ENCODE measurements around the gene SYTL2. TPM values are rescaled to one million over a fixed set of nuclear protein-coding genes. Genes with fewer than 3 reads are reported as not detected.

Gene SYTL2
- total RNA-seq, 1 donor from 2014 or later: 7.3 TPM

- Mint-ChIP-seq H3K9me3 (no peaks in the 10 kb centered on the region), H3K36me3 (ENCODE audit: low read depth) (no peaks in the 10 kb centered on the region), H3K4me3 (no peak overlapping the region), H3K27ac (ENCODE audit: unreplicated experiment) (no peak overlapping the region), H3K4me1 (peaks cover 53% of the 10 kb centered on the region), H3K27me3 (ENCODE audit: low read depth) (no peaks in the 10 kb centered on the region)
- TF ChIP-seq, protein P1, sequence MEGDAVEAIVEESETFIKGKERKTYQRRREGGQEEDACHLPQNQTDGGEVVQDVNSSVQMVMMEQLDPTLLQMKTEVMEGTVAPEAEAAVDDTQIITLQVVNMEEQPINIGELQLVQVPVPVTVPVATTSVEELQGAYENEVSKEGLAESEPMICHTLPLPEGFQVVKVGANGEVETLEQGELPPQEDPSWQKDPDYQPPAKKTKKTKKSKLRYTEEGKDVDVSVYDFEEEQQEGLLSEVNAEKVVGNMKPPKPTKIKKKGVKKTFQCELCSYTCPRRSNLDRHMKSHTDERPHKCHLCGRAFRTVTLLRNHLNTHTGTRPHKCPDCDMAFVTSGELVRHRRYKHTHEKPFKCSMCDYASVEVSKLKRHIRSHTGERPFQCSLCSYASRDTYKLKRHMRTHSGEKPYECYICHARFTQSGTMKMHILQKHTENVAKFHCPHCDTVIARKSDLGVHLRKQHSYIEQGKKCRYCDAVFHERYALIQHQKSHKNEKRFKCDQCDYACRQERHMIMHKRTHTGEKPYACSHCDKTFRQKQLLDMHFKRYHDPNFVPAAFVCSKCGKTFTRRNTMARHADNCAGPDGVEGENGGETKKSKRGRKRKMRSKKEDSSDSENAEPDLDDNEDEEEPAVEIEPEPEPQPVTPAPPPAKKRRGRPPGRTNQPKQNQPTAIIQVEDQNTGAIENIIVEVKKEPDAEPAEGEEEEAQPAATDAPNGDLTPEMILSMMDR (conservative IDR thresholded peaks at IDR 0.05): no peak
- DNase-seq (ENCODE audit: low read depth, low spot score): no peak
These were observed 93.5 kb downstream of the SYTL2 start for GRCh38 chr11:85717429-85717828.

- H3K9me3 Mint-ChIP-seq: no peaks in the 10 kb centered on the region
- TF ChIP-seq, protein P1 (conservative IDR thresholded peaks at IDR 0.05): no peak
- H3K27me3 Mint-ChIP-seq (ENCODE audit: low read depth): no peaks in the 10 kb centered on the region
- no peak overlapping the region for H3K27ac Mint-ChIP-seq (ENCODE audit: unreplicated experiment)
- no peaks in the 10 kb centered on the region for H3K36me3 Mint-ChIP-seq (ENCODE audit: low read depth)
- H3K4me1 Mint-ChIP-seq: peaks cover 28% of the 10 kb centered on the region
- no peak overlapping the region for H3K4me3 Mint-ChIP-seq
- no peak for DNase-seq (ENCODE audit: low read depth, low spot score)
These were observed 98.0 kb downstream of the SYTL2 start for GRCh38 chr11:85712953-85713352.

- H3K9me3 Mint-ChIP-seq: no peaks in the 10 kb centered on the region
- DNase-seq (ENCODE audit: low read depth, low spot score): no peak
These were observed 100.0 kb downstream of the SYTL2 start for GRCh38 chr11:85710917-85711316.

GRCh38 chr11:85709941-85710702 is 100.8 kb downstream of the SYTL2 start:
- TF ChIP-seq, protein P1 (conservative IDR thresholded peaks at IDR 0.05): no peak
- H3K9me3 Mint-ChIP-seq: no peaks in the 10 kb centered on the region
- H3K36me3 Mint-ChIP-seq (ENCODE audit: low read depth): no peaks in the 10 kb centered on the region
- H3K4me1 Mint-ChIP-seq: peaks cover 12% of the 10 kb centered on the region
- DNase-seq (ENCODE audit: low read depth, low spot score): no peak
- H3K27ac Mint-ChIP-seq (ENCODE audit: unreplicated experiment): no peak overlapping the region
- H3K4me3 Mint-ChIP-seq: no peak overlapping the region
- H3K27me3 Mint-ChIP-seq (ENCODE audit: low read depth): no peaks in the 10 kb centered on the region

More at GRCh38 chr11:85710917-85711316, 100.0 kb downstream of the SYTL2 start:
- Mint-ChIP-seq H3K4me1 (peaks cover 12% of the 10 kb centered on the region), H3K4me3 (no peak overlapping the region), H3K27me3 (ENCODE audit: low read depth) (no peaks in the 10 kb centered on the region), H3K36me3 (ENCODE audit: low read depth) (no peaks in the 10 kb centered on the region), H3K27ac (ENCODE audit: unreplicated experiment) (no peak overlapping the region)
- TF ChIP-seq, protein P1 (conservative IDR thresholded peaks at IDR 0.05): no peak

- no peaks in the 10 kb centered on the region for H3K4me1 Mint-ChIP-seq
- no peak overlapping the region for H3K27ac Mint-ChIP-seq (ENCODE audit: unreplicated experiment)
- TF ChIP-seq, protein P1 (conservative IDR thresholded peaks at IDR 0.05): no peak
- H3K9me3 Mint-ChIP-seq: no peaks in the 10 kb centered on the region
- H3K27me3 Mint-ChIP-seq (ENCODE audit: low read depth): no peaks in the 10 kb centered on the region
- H3K4me3 Mint-ChIP-seq: no peak overlapping the region
- no peaks in the 10 kb centered on the region for H3K36me3 Mint-ChIP-seq (ENCODE audit: low read depth)
- DNase-seq (ENCODE audit: low read depth, low spot score): no peak
These were observed 105.1 kb downstream of the SYTL2 start for GRCh38 chr11:85705800-85706199.
